ENCODE measurements around the gene CHP2. TPM values are rescaled to one million over a fixed set of nuclear protein-coding genes. Genes with fewer than 3 reads are reported as not detected.

Gene CHP2
- total RNA-seq, 4 donors from 2014 or later: not detected

GRCh38 chr16:23803591-23804123 lies 48.8 kb downstream of the CHP2 start:
- no peaks in the 10 kb centered on the region for H3K36me3 ChIP-seq
- intact Hi-C loops (cut with DNase I): loop anchor here (5.0 to 10.0 kb wide), 2 partner anchors 204 to 231 kb away; no protein-coding TSS in a partner anchor
- no peaks in the 10 kb centered on the region for H3K27me3 ChIP-seq
- H3K4me1 ChIP-seq: no peaks in the 10 kb centered on the region
- 15 to 16% methylated on average over 9 of the region's 9 CpGs for WGBS, 2 donors
- H3K4me3 ChIP-seq (replicated peaks in 1 of 3): no peak overlapping the region
- no peaks in the 10 kb centered on the region for H3K9me3 ChIP-seq
- DNase-seq: peak; percentile 6 to 12
- H3K27ac ChIP-seq: no peak overlapping the region
- TF ChIP-seq CTCF (IDR thresholded peaks at IDR 0.05) (peak in 2 of 6 experiments; percentile 6 to 29), POLR2A (IDR thresholded peaks at IDR 0.05) (no peak)

- 55 to 61% methylated on average over 1 of the region's 1 CpG for WGBS, 2 donors
- H3K36me3 ChIP-seq: no peaks in the 10 kb centered on the region
- no peaks in the 10 kb centered on the region for H3K27me3 ChIP-seq
- no peak for DNase-seq
- no peaks in the 10 kb centered on the region for H3K9me3 ChIP-seq
- no peaks in the 10 kb centered on the region for H3K4me1 ChIP-seq
- H3K4me3 ChIP-seq (replicated peaks in 1 of 3): no peak overlapping the region
- TF ChIP-seq POLR2A (IDR thresholded peaks at IDR 0.05) (no peak), CTCF (IDR thresholded peaks at IDR 0.05) (no peak)
- intact Hi-C loops (cut with DNase I): loop anchor here (10.0 kb wide), 1 partner anchor 228 kb away; no protein-coding TSS in a partner anchor
- H3K27ac ChIP-seq: no peak overlapping the region
Observed at GRCh38 chr16:23807028-23807427, 52.2 kb downstream of the CHP2 start.

Other genes with a start within 250 kb of the CHP2 start
- gene GGA2, start 244.5 kb upstream of the CHP2 start, total RNA-seq: 100 to 1,000 TPM; 103 to 190 (median 159) TPM
- 10 to 100 TPM; 30.9 to 54.4 (median 50.7) TPM for gene EARS2, start 197.7 kb upstream of the CHP2 start, total RNA-seq
- 100 to 1,000 TPM in 3 of 4 donors, 10 to 100 TPM in 1; 75.0 to 147 (median 127) TPM for gene UBFD1, start 197.3 kb upstream of the CHP2 start, total RNA-seq
- gene NDUFAB1, start 158.7 kb upstream of the CHP2 start, total RNA-seq: 100 to 1,000 TPM in 2 of 4 donors, 10 to 100 TPM in 2; 68.5 to 135 (median 95.1) TPM
- gene PALB2, start 113.7 kb upstream of the CHP2 start, total RNA-seq: 10 to 100 TPM; 10.8 to 17.2 (median 14.0) TPM
- gene DCTN5, start 113.6 kb upstream of the CHP2 start, total RNA-seq: 10 to 100 TPM; 24.1 to 51.1 (median 47.6) TPM
- 1 to 10 TPM in 3 of 4 donors, under 1 TPM in 1; 0.88 to 2.7 (median 1.6) TPM for gene PLK1, start 76.1 kb upstream of the CHP2 start, total RNA-seq
- not detected for gene ERN2, start 41.8 kb upstream of the CHP2 start, total RNA-seq
- 1 to 10 TPM; 2.0 to 8.6 (median 4.0) TPM for gene PRKCB, start 81.0 kb downstream of the CHP2 start, total RNA-seq

All from thyroid gland (tissue), 4 donors.